ENCODE results near the gene TIA1. TPM values are rescaled to one million over a fixed set of nuclear protein-coding genes. Genes with fewer than 3 reads are reported as not detected.
"Not testable (repeated sequence)": the region's sequence is repeated elsewhere in the genome, so short reads cannot be mapped to it uniquely, and the experiment has no call there.

The TIA1 gene
- total and polyA plus RNA-seq, 7 experiments from 2014 or later: 39.3 to 244 (median 95.3) TPM

DNA sequence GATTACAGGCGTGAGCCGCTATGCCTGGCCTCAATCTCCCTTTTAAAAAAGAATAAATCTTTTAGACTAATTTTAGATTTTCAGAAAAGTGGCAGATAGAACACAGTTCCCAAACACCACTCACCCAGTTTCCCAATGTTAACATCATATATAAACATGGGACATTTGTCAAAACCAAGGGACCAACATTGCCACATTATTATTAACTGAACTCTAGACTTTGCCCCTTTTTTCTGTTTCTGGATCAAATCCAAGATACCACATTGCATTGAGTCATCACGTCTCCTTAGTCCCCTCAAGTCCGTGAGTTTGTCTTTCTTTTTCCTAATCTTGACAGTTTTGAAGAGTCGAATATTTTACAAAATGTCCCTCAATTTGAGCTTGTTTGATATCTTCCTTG lies 60.0 kb downstream of the TIA1 start:
- H3K9me3 ChIP-seq (ENCODE audit: control insufficient read depth in 2 of 3, low read length in 3 of 3): no peaks in the 10 kb centered on the region
- DNase-seq: no peak
- Mint-ChIP-seq H3K27me3 (peaks cover 0 to 2% (median 0%) of the 10 kb centered on the region in 5 donors), H3K4me3 (peak overlapping the region in 3 of 10 donors; percentile 13 to 32 (median 14)), H3K9me3 (peaks cover 0 to 4% (median 0%) of the 10 kb centered on the region in 11 donors), H3K36me3 (peaks cover 0 to 6% (median 0%) of the 10 kb centered on the region in 5 donors), H3K4me1 (peaks cover 7 to 24% (median 21%) of the 10 kb centered on the region in 7 donors), H3K27ac (peak overlapping the region; percentile 9 to 66 (median 44))
- peaks cover 0 to 8% of the 10 kb centered on the region in 2 donors for H3K4me1 ChIP-seq (ENCODE audit: control insufficient read depth in 2 of 2, insufficient read depth in 2 of 2, low read length in 2 of 2)
- intact Hi-C loops (cut with micrococcal nuclease): no loop called here
- CTCF ChIA-PET: interaction anchor here (0.6 to 0.8 kb wide), 2 partner anchors 37 to 464 kb away, joined by 3 to 5 read pairs; no protein-coding TSS in a partner anchor
- ATAC-seq: no peak
- H3K27ac ChIP-seq (ENCODE audit: low read depth, low read length): no peak overlapping the region
- no peaks in the 10 kb centered on the region for H3K27me3 ChIP-seq (ENCODE audit: control insufficient read depth in 2 of 2, insufficient read depth in 2 of 2, low read length in 2 of 2)
- POLR2A ChIA-PET: interaction anchor here (0.7 to 0.9 kb wide), 4 partner anchors 8 to 331 kb away, joined by 3 to 5 read pairs (median 4); no protein-coding TSS in a partner anchor
- H3K36me3 ChIP-seq (ENCODE audit: control insufficient read depth in 2 of 3, insufficient read depth in 3 of 3, low read length in 3 of 3): no peaks in the 10 kb centered on the region
- no peak overlapping the region for H3K4me3 ChIP-seq (ENCODE audit: low read length)

GRCh38 chr2:70187170-70187569 lies 61.3 kb downstream of the TIA1 start:
- H3K4me3 ChIP-seq (ENCODE audit: low read length); H3K9me3 ChIP-seq (ENCODE audit: control insufficient read depth in 2 of 3, low read length in 3 of 3); CTCF ChIA-PET; H3K9me3 Mint-ChIP-seq; ATAC-seq; H3K27me3 Mint-ChIP-seq; H3K4me3 Mint-ChIP-seq; H3K4me1 ChIP-seq (ENCODE audit: control insufficient read depth in 2 of 2, insufficient read depth in 2 of 2, low read length in 2 of 2); intact Hi-C loops (cut with micrococcal nuclease); H3K36me3 ChIP-seq (ENCODE audit: control insufficient read depth in 2 of 3, insufficient read depth in 3 of 3, low read length in 3 of 3); H3K27me3 ChIP-seq (ENCODE audit: control insufficient read depth in 2 of 2, insufficient read depth in 2 of 2, low read length in 2 of 2); H3K27ac ChIP-seq (ENCODE audit: low read depth, low read length); DNase-seq: not testable (repeated sequence)
- Mint-ChIP-seq H3K27ac (peak overlapping the region in 1 of 9 donors; percentile 5), H3K4me1 (peaks cover 7 to 24% (median 21%) of the 10 kb centered on the region in 7 donors), H3K36me3 (peaks cover 0 to 11% (median 0%) of the 10 kb centered on the region in 5 donors)
- POLR2A ChIA-PET: interaction anchor here (0.5 kb wide), 1 partner anchor 1978 kb away, joined by 3 read pairs; no protein-coding TSS in a partner anchor

GRCh38 chr2:70182689-70183088 lies 65.7 kb downstream of the TIA1 start:
- Mint-ChIP-seq H3K4me3 (no peak overlapping the region), H3K36me3 (peaks cover 0 to 22% (median 7%) of the 10 kb centered on the region in 5 donors), H3K9me3 (no peaks in the 10 kb centered on the region), H3K27ac (peak overlapping the region in 1 of 9 donors; percentile 45), H3K4me1 (peaks cover 0 to 8% (median 0%) of the 10 kb centered on the region in 7 donors), H3K27me3 (no peaks in the 10 kb centered on the region)
- H3K27ac ChIP-seq (ENCODE audit: low read depth, low read length): no peak overlapping the region
- H3K4me1 ChIP-seq (ENCODE audit: control insufficient read depth in 2 of 2, insufficient read depth in 2 of 2, low read length in 2 of 2): no peaks in the 10 kb centered on the region
- no peaks in the 10 kb centered on the region for H3K9me3 ChIP-seq (ENCODE audit: control insufficient read depth in 2 of 3, low read length in 3 of 3)
- H3K4me3 ChIP-seq (ENCODE audit: low read length): no peak overlapping the region
- ChIA-PET CTCF (no interaction called here), POLR2A (interaction anchor here (0.7 to 1.5 kb wide), 2 partner anchors 9 to 37 kb away, joined by 3 to 5 read pairs; partner anchors contain the start of gene C2orf42)
- peaks cover 0 to 31% (median 4%) of the 10 kb centered on the region in 3 experiments for H3K36me3 ChIP-seq (ENCODE audit: control insufficient read depth in 2 of 3, insufficient read depth in 3 of 3, low read length in 3 of 3)
- DNase-seq: no peak
- ATAC-seq: no peak
- no peaks in the 10 kb centered on the region for H3K27me3 ChIP-seq (ENCODE audit: control insufficient read depth in 2 of 2, insufficient read depth in 2 of 2, low read length in 2 of 2)
- intact Hi-C loops (cut with micrococcal nuclease): no loop called here

GRCh38 chr2:70181363-70181956 lies 67.0 kb downstream of the TIA1 start:
- Histone ChIP-seq H3K4me1 (ENCODE audit: control insufficient read depth in 2 of 2, insufficient read depth in 2 of 2, low read length in 2 of 2) (no peaks in the 10 kb centered on the region), H3K9me3 (ENCODE audit: control insufficient read depth in 2 of 3, low read length in 3 of 3) (no peaks in the 10 kb centered on the region), H3K4me3 (ENCODE audit: low read length) (no peak overlapping the region), H3K36me3 (ENCODE audit: control insufficient read depth in 2 of 3, insufficient read depth in 3 of 3, low read length in 3 of 3) (peaks cover 0 to 44% (median 7%) of the 10 kb centered on the region in 3 experiments), H3K27ac (ENCODE audit: low read depth, low read length) (no peak overlapping the region), H3K27me3 (ENCODE audit: control insufficient read depth in 2 of 2, insufficient read depth in 2 of 2, low read length in 2 of 2) (no peaks in the 10 kb centered on the region)
- ChIA-PET CTCF (no interaction called here), POLR2A (interaction anchor here (0.6 to 1.5 kb wide), 2 partner anchors 10 to 112 kb away, joined by 3 to 5 read pairs; partner anchors contain the start of gene C2orf42)
- Mint-ChIP-seq H3K4me1 (peaks cover 0 to 8% (median 0%) of the 10 kb centered on the region in 7 donors), H3K27me3 (no peaks in the 10 kb centered on the region), H3K4me3 (no peak overlapping the region), H3K27ac (no peak overlapping the region), H3K9me3 (no peaks in the 10 kb centered on the region), H3K36me3 (peaks cover 0 to 25% (median 11%) of the 10 kb centered on the region in 5 donors)
- ATAC-seq (no peak), DNase-seq (no peak)
- intact Hi-C loops (cut with micrococcal nuclease): no loop called here

- Mint-ChIP-seq H3K4me1 (no peaks in the 10 kb centered on the region), H3K4me3 (no peak overlapping the region), H3K9me3 (no peaks in the 10 kb centered on the region), H3K27ac (no peak overlapping the region), H3K27me3 (no peaks in the 10 kb centered on the region), H3K36me3 (peaks cover 4 to 32% (median 19%) of the 10 kb centered on the region in 5 donors)
- ChIA-PET CTCF (no interaction called here), POLR2A (interaction anchor here (0.6 kb wide), 1 partner anchor 9 kb away, joined by 3 read pairs; no protein-coding TSS in a partner anchor)
- Histone ChIP-seq H3K27me3 (ENCODE audit: control insufficient read depth in 2 of 2, insufficient read depth in 2 of 2, low read length in 2 of 2) (no peaks in the 10 kb centered on the region), H3K4me1 (ENCODE audit: control insufficient read depth in 2 of 2, insufficient read depth in 2 of 2, low read length in 2 of 2) (no peaks in the 10 kb centered on the region), H3K9me3 (ENCODE audit: control insufficient read depth in 2 of 3, low read length in 3 of 3) (no peaks in the 10 kb centered on the region), H3K4me3 (ENCODE audit: low read length) (no peak overlapping the region), H3K27ac (ENCODE audit: low read depth, low read length) (no peak overlapping the region), H3K36me3 (ENCODE audit: control insufficient read depth in 2 of 3, insufficient read depth in 3 of 3, low read length in 3 of 3) (peaks cover 4 to 61% (median 11%) of the 10 kb centered on the region in 3 experiments)
- intact Hi-C loops (cut with micrococcal nuclease): no loop called here
- no peak for ATAC-seq
- DNase-seq: no peak
Observed at GRCh38 chr2:70173520-70173919, 74.9 kb downstream of the TIA1 start.

DNA sequence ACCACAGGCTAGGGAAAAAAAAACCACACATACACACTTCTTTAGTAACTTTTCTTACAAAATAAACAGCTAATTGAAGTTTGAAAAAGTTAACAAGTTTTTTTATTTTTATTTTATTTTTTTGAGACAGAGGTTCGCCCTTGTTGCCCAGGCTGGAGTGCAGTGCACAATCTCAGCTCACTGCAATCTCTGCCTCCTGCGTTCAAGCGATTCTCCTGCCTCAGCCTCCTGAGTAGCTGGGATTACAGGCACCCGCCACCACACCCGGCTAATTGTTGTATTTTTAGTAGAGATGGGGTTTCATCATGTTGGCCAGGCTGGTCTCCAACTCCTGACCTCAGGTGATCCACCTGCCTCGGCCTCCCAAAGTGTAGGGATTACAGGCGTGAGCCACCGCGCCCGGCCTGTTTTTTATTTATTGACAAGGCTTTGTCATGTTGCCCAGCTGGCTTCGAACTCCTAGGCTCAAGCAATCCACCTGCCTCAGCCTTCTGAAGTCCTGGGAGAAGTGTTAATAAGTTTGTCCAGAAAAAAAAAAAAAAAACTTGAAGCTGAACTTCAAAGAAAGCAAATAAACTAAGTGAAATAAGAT lies 78.7 kb downstream of the TIA1 start:
- H3K27me3 Mint-ChIP-seq; H3K27me3 ChIP-seq (ENCODE audit: control insufficient read depth in 2 of 2, insufficient read depth in 2 of 2, low read length in 2 of 2); ATAC-seq; H3K4me1 Mint-ChIP-seq; H3K4me1 ChIP-seq (ENCODE audit: control insufficient read depth in 2 of 2, insufficient read depth in 2 of 2, low read length in 2 of 2); H3K9me3 ChIP-seq (ENCODE audit: control insufficient read depth in 2 of 3, low read length in 3 of 3); DNase-seq; H3K27ac ChIP-seq (ENCODE audit: low read depth, low read length); H3K9me3 Mint-ChIP-seq; H3K4me3 Mint-ChIP-seq; intact Hi-C loops (cut with micrococcal nuclease); H3K4me3 ChIP-seq (ENCODE audit: low read length): not testable (repeated sequence)
- Mint-ChIP-seq H3K36me3 (peaks cover 4 to 36% (median 15%) of the 10 kb centered on the region in 5 donors), H3K27ac (peak overlapping the region in 1 of 9 donors; percentile 45)
- H3K36me3 ChIP-seq (ENCODE audit: control insufficient read depth in 2 of 3, insufficient read depth in 3 of 3, low read length in 3 of 3): peaks cover 0 to 58% (median 0%) of the 10 kb centered on the region in 3 experiments
- ChIA-PET POLR2A (interaction anchor here (0.9 kb wide), 1 partner anchor 44 kb away, joined by 4 read pairs; no protein-coding TSS in a partner anchor), CTCF (interaction anchor here (0.6 kb wide), 1 partner anchor 124 kb away, joined by 3 read pairs; no protein-coding TSS in a partner anchor)

Data from naive thymus-derived CD4-positive, alpha-beta T cell (primary cell).